Cardiac muscle cell (in vitro differentiated cells and primary cell): ENCODE results near the gene KRTAP10-6. TPM values are rescaled to one million over a fixed set of nuclear protein-coding genes. Genes with fewer than 3 reads are reported as not detected.
"Not testable (repeated sequence)": the region's sequence is repeated elsewhere in the genome, so short reads cannot be mapped to it uniquely, and the experiment has no call there.

Experiments
- DNase-seq, 2 donors: peaks; one replicate each; pipeline versions ENCODE4 v3.0.0 to v3.0.0-alpha.2; 2010 to 2017; ENCODE audit warnings: low read depth in 1 of 2, low spot score in 1 of 2
- H3K27ac ChIP-seq: fragments of 200-600 bp; sonication (generic); 2 replicates; pipeline ENCODE4 v1.5.1; 2016
- H3K27me3 ChIP-seq: fragments of 200-600 bp; sonication (generic); 2 replicates; pipeline ENCODE4 v1.6.0; 2016; ENCODE audit warnings: control low read depth
- H3K36me3 ChIP-seq: fragments of 200-600 bp; sonication (generic); 2 replicates; pipeline ENCODE4 v1.5.1; 2016; ENCODE audit warnings: control low read depth
- H3K4me1 ChIP-seq: fragments of 200-600 bp; sonication (generic); 2 replicates; pipeline ENCODE4 v1.8.1; 2017; ENCODE audit warnings: low read depth, mild to moderate bottlenecking, mixed run types
- H3K4me3 ChIP-seq: fragments of 200-600 bp; sonication (generic); 2 replicates; pipeline ENCODE4 v1.5.1; 2016; ENCODE audit warnings: mild to moderate bottlenecking
- H3K9me3 ChIP-seq: fragments of 200-600 bp; sonication (generic); 2 replicates; pipeline ENCODE4 v1.5.1; 2017; ENCODE audit warnings: low read depth, mild to moderate bottlenecking, control low read depth
- polyA plus RNA-seq: library from polyadenylated mRNA; unstranded; fragments of >200 nt; fragmentation: Nextera tagmentation; extraction: Ambion mirVana; gene quantifications from 2 replicates; pipeline ENCODE4 v1.2.1, GENCODE V29; 2016
- total RNA-seq: library from RNA; depleted of rRNA; stranded (reverse); fragments of >200 nt; gene quantifications from 2 replicates; pipeline ENCODE4 v1.2.3, GENCODE V29; 2016
- TF ChIP-seq, protein P1 (sequence below): IDR thresholded peaks from 2 replicates; pipeline ENCODE4 v1.5.1; 2012; ENCODE audit warnings: low read depth, mild to moderate bottlenecking, low read length

The KRTAP10-6 gene
- total and polyA plus RNA-seq, 2 experiments from 2014 or later, result 0.29 TPM; not detected in 1

DNA sequence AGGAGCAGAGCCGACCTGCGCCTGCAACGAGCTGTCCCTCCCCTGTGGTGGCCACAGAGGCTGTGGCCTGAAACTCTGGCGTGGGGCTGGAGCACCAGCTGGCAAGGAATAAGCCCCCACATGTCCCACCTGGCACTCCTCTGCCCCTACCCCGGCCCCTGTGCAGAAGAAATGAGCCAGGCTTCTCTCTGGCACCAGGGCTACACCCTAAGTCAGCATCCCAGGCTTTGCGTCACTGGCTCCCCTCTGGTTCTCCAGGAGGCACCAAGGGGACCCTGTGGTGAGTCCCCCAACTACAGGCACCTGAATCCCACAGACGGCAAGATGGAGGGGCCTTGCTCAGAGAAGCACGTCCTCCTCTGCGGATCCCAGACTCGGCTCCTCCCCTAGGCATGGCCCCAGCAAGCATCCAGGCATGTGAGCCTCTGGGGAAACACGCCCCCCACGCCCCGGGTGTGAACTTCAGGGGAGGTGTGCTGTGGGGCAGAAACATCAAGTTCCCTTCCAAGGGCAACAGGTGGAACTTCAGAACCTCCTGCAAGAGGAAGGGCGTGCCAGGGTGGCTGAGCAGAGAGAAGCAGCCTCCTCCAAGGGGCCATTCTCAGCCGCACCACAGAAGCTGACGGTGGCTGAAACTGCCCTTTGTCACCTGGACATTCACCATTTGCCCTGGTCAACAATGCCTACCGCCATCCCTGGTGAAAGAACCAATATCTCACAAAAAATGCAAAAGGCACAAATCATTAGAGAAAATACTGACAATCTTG, 11.0 kb upstream of the KRTAP10-6 start:
- H3K4me3 ChIP-seq, result no peak overlapping the region
- H3K9me3 ChIP-seq, result no peaks in the 10 kb centered on the region
- TF ChIP-seq, protein P1, sequence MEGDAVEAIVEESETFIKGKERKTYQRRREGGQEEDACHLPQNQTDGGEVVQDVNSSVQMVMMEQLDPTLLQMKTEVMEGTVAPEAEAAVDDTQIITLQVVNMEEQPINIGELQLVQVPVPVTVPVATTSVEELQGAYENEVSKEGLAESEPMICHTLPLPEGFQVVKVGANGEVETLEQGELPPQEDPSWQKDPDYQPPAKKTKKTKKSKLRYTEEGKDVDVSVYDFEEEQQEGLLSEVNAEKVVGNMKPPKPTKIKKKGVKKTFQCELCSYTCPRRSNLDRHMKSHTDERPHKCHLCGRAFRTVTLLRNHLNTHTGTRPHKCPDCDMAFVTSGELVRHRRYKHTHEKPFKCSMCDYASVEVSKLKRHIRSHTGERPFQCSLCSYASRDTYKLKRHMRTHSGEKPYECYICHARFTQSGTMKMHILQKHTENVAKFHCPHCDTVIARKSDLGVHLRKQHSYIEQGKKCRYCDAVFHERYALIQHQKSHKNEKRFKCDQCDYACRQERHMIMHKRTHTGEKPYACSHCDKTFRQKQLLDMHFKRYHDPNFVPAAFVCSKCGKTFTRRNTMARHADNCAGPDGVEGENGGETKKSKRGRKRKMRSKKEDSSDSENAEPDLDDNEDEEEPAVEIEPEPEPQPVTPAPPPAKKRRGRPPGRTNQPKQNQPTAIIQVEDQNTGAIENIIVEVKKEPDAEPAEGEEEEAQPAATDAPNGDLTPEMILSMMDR, result no peak
- H3K27me3 ChIP-seq, result no peaks in the 10 kb centered on the region
- H3K27ac ChIP-seq, result no peak overlapping the region
- H3K4me1 ChIP-seq, result no peaks in the 10 kb centered on the region
- no peak for DNase-seq
- no peaks in the 10 kb centered on the region for H3K36me3 ChIP-seq

DNA sequence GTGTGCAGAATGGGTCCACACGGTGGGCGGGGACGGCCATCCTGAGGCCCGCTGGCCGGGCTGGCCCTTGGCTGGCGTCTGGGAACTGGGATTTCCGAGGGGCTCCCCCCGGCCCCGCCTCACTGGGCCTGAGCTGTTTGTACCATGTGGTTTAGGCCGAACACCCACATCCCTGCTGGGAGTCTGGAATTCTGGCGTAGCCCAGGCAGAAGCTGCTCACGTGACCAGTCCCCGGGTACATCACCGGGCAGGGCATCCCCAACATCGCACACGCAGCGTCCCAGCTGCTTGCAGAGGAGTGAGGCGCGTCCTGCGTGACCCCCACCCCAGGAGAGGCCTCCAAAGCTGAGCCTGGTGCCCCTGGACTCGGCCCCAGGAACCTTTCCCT, 10.2 kb upstream of the KRTAP10-6 start:
- Histone ChIP-seq H3K9me3 (no peaks in the 10 kb centered on the region), H3K4me1 (no peaks in the 10 kb centered on the region), H3K27me3 (no peaks in the 10 kb centered on the region), H3K27ac (no peak overlapping the region), H3K4me3 (no peak overlapping the region), H3K36me3 (no peaks in the 10 kb centered on the region)
- DNase-seq, result no peak
- TF ChIP-seq, protein P1, result no peak

DNA sequence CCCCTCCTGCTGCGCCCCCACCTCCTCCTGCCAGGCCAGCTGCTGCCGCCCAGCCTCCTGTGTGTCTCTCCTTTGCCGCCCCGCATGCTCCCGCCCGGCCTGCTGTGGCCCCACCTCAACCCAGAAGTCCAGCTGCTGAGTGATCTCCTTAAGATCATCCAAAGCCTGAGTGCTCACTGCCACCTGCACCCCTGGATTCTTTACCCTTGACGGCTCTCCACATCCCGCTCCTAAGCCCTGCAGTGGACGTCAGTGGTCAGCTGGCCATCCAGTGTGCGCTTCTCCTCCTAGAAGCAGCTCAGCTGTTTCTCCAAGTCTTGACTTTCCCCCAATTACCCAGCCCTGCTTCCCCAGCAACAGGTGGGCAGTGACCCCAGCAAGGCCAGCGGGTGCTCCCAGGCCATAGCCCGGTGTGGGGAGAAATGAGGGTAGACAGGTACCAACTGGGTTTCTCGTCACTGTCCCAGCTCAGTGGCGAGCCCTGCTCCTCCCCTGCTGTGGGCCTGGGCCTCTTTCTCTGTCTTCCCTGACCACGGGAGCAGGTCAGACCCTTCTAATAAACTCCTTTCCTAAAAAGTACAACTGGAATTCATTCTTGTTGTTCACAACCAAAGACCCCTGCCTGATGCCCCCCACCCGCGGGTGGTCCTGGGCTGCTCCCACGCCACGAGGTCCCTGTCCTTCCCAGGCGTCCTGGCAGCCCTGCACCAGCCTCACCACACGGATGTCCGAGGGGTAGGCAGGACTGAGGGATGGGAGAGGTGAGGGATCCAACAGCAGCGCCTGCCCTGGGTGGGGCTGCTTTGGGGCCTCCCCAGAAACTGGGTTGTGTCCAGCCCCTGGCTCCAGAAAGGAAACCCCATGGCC, 9.5 kb upstream of the KRTAP10-6 start:
- H3K27me3 ChIP-seq, result no peaks in the 10 kb centered on the region
- H3K27ac ChIP-seq, result no peak overlapping the region
- no peak for DNase-seq
- TF ChIP-seq, protein P1, result no peak
- no peak overlapping the region for H3K4me3 ChIP-seq
- H3K4me1 ChIP-seq, result no peaks in the 10 kb centered on the region
- no peaks in the 10 kb centered on the region for H3K36me3 ChIP-seq
- no peaks in the 10 kb centered on the region for H3K9me3 ChIP-seq

DNA sequence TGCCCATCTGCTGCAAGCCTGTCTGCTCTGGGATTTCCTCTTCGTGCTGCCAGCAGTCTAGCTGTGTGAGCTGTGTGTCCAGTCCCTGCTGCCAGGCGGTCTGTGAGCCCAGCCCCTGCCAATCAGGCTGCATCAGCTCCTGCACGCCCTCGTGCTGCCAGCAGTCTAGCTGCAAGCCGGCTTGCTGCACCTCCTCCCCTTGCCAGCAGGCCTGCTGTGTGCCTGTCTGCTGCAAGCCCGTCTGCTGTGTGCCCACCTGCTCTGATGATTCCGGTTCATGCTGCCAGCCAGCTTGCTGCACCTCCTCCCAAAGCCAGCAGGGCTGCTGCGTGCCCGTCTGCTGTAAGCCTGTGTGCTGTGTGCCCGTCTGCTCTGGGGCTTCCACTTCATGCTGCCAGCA, 8.8 kb upstream of the KRTAP10-6 start:
- H3K27me3 ChIP-seq, result not testable (repeated sequence)

DNA sequence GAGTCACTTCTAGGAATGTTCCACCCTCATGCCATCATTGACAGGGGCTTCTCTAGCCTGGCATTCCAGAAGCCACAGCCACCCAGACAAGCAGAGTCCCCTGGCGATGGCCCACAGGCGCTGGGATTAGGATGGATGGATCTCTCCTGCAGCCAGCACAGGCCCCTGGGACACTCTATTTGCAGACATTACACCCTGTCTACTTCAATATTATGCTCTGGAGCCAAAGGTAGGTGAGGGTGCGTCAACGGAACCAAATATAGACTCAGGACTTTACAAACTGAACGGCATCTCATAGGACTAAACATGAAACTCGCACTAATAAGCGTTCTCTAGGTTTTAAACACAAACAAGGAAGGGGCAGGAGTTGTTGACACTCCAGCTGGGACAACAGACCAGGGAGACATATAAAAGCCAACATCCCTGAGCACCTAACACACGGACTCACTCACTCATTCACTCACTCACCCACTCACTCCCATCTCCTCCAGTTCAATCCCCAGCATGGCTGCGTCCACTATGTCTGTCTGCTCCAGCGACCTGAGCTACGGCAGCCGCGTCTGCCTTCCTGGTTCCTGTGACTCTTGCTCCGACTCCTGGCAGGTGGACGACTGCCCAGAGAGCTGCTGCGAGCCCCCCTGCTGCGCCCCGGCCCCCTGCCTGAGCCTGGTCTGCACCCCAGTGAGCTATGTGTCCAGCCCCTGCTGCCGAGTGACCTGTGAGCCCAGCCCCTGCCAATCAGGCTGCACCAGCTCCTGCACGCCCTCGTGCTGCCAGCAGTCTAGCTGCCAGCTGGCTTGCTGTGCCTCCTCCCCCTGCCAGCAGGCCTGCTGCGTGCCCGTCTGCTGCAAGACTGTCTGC, 8.0 kb upstream of the KRTAP10-6 start, which contains the start of gene KRTAP10-7:
KRTAP10-7 (plus strand) TSS at position 480 of the 861 bp plus-strand sequence; CDS start at position 505, 25 bp downstream.
- not testable (repeated sequence) for H3K9me3 ChIP-seq, H3K4me1 ChIP-seq, H3K27me3 ChIP-seq, H3K4me3 ChIP-seq, DNase-seq, H3K27ac ChIP-seq, H3K36me3 ChIP-seq

More for the DNA sequence above, 8.8 kb upstream of the KRTAP10-6 start:
- H3K4me1 ChIP-seq, DNase-seq, H3K36me3 ChIP-seq, H3K27ac ChIP-seq, H3K9me3 ChIP-seq, H3K4me3 ChIP-seq: not testable (repeated sequence)

DNA sequence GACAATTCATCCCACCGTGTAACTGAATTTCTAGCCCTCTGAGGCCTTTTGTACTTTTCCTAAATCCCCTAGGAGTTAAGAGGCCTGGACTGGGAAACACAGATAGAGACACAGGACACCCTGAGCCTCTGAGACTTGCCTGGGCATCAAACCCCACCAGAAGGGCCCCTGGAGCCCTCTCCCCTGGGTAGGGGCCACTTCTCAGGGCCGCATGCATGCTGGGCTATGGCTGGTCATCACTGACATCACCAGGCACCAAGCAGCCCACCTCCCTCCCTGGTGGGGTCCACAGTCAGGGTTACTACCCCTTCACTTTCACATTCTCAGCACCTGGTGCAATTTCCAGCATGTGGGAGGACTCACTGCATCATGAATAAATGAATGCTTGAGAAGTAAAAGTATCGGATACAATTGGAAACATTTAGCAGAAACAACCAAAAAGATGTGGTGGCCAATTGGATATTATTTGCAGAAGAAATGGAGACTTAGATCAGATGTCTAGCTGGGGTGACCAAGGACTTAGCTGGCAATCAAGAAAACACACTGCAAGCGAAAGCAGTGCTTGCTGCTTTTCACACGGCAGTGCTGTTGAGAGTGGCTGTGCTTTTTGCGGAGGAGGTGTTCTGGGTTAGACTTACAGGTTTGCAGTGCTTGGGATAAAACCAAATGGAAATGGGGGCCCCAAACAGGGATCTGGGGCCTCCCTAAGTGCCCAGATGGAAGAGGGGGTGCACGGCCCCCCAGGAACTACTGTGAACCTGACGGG, 7.1 kb upstream of the KRTAP10-6 start:
- H3K4me3 ChIP-seq, result no peak overlapping the region
- peaks cover 1% of the 10 kb centered on the region for H3K4me1 ChIP-seq
- no peaks in the 10 kb centered on the region for H3K27me3 ChIP-seq
- no peak overlapping the region for H3K27ac ChIP-seq
- TF ChIP-seq, protein P1, result no peak
- no peak for DNase-seq
- H3K9me3 ChIP-seq, result no peaks in the 10 kb centered on the region
- no peaks in the 10 kb centered on the region for H3K36me3 ChIP-seq
